Endothelial cell of umbilical vein (primary cell): ENCODE measurements around the gene CDX2.

ENCODE experiments used
- CTCF ChIP-seq, 2 donors: IDR thresholded peaks; 1 replicate in 1 of 2; 2 replicates in 1 of 2; pipeline ENCODE4 v1.5.1; 2011; ENCODE audit warnings: low read length in 2 of 2, mild to moderate bottlenecking in 2 of 2, moderate library complexity in 2 of 2, control low read depth in 1 of 2, inconsistent platforms in 1 of 2, low read depth in 1 of 2; ENCODE audit not compliant: insufficient read depth in 1 of 2; ENCODE audit errors: extremely low read depth in 1 of 2
- EZH2 ChIP-seq: IDR thresholded peaks from 2 replicates; pipeline ENCODE4 v1.6.1; 2012; ENCODE audit warnings: borderline replicate concordance, low read depth, mild to moderate bottlenecking, moderate library complexity, low read length, inconsistent platforms; ENCODE audit not compliant: severe bottlenecking
- FOS ChIP-seq: IDR thresholded peaks from 2 replicates; pipeline ENCODE4 v1.6.1; 2011; ENCODE audit warnings: mild to moderate bottlenecking, low read length, moderate library complexity, borderline replicate concordance; ENCODE audit not compliant: insufficient read depth
- GATA2 ChIP-seq: IDR thresholded peaks from 2 replicates; pipeline ENCODE4 v1.7.0; 2011; ENCODE audit warnings: low read depth, mild to moderate bottlenecking, moderate library complexity, mixed read lengths, low read length; ENCODE audit not compliant: insufficient read length, insufficient read depth
- JUN ChIP-seq: IDR thresholded peaks from 2 replicates; pipeline ENCODE4 v1.6.1; 2011; ENCODE audit warnings: borderline replicate concordance, low read depth; ENCODE audit not compliant: insufficient read length, insufficient read depth
- MAX ChIP-seq: IDR thresholded peaks from 2 replicates; pipeline ENCODE4 v1.6.1; 2011; ENCODE audit not compliant: insufficient read depth, insufficient read length
- POLR2A ChIP-seq: IDR thresholded peaks from 2 replicates; pipeline ENCODE4 v1.6.1; 2012; ENCODE audit warnings: low read depth, mild to moderate bottlenecking, control low read depth, low read length
- POLR2AphosphoS5 ChIP-seq: IDR thresholded peaks from 2 replicates; pipeline ENCODE4 v1.6.1; 2012; ENCODE audit warnings: low read depth, mild to moderate bottlenecking, control low read depth, low read length, moderate library complexity; ENCODE audit not compliant: insufficient read depth

- no peak for TF ChIP-seq CTCF (IDR thresholded peaks at IDR 0.05; ENCODE audit: extremely low read depth in 1 of 2, insufficient read depth in 1 of 2, low read depth in 1 of 2, low read length in 2 of 2)
- TF ChIP-seq POLR2AphosphoS5: no peak
- TF ChIP-seq GATA2: no peak
- TF ChIP-seq EZH2: no peak
- no peak for TF ChIP-seq POLR2A
- TF ChIP-seq MAX: no peak
- TF ChIP-seq JUN: no peak
- TF ChIP-seq FOS: no peak
These were observed 7.7 kb downstream of the CDX2 start for GRCh38 chr13:27961227-27962085.
